DMS153 (cell line): ENCODE measurements around the gene GALNT18.

Source experiments
- DNase-seq: peaks from one replicate; lab custom pipeline; 2025; lab: John Stamatoyannopoulos, UW

GALNT18 gene

DNA sequence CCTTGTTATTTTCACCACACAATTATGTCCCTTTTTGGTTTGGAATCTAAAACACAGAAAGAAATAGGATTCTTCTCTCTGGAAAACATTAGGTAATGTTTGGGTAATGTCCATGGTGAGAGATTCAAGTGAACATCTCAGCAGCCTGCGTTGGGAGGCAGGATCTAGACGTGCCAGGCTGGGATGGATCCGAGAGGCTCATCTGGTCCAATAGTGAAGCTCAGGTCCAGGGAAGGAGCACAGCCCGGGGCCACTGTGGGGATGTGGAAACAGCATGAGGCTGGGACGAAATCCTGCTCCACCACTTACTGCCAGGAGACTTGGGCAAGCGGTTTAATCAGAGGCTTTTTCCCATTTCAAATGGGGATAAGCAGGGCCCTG, 378.6 kb downstream of the GALNT18 start:
- no peak for DNase-seq

- DNase-seq: no peak
Observed at GRCh38 chr11:11241284-11241683, 380.5 kb downstream of the GALNT18 start.

- no peak for DNase-seq
Observed at GRCh38 chr11:11239959-11240358, 381.8 kb downstream of the GALNT18 start.

DNA sequence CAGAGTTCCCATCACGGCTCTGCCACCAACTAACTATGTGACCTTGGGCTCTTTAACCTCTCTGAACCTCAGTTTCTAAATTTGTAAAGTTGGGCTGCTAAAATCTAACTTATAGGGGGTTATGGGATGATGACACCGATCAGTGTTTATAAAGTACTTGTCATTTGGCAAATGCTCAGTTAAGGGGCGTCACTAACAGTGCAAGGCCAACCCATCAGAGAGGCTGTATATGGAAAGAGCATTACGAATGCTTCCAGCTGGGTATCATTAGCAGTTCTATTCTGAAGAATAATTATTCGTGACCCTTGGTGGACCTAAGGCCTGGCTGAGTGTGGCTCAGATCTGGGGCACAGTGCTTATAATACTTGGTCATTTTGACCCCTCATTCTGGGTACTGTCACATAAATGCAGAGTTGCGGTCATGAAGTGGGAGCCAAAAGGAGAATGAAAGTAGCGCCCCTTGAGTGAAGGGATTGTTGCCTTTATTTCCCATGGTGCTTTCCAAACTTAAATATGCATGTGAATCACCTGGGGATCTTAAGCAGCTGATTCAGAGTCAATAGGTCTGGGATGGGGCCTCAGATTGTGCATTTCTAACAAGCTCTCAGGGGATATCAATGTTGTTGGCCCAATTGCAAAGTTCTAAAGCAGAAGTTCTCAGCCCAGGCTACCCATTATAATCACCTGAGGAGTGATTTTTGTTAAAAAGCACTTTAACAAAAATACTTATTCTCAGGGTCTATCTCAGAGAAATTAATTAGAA, 384.6 kb downstream of the GALNT18 start:
- DNase-seq: no peak

GRCh38 chr11:11236498-11237059, 385.2 kb downstream of the GALNT18 start:
- DNase-seq: no peak

- no peak for DNase-seq
Observed at GRCh38 chr11:11231763-11232162, 390.0 kb downstream of the GALNT18 start.

GRCh38 chr11:11230802-11231562, 390.8 kb downstream of the GALNT18 start:
- no peak for DNase-seq

DNA sequence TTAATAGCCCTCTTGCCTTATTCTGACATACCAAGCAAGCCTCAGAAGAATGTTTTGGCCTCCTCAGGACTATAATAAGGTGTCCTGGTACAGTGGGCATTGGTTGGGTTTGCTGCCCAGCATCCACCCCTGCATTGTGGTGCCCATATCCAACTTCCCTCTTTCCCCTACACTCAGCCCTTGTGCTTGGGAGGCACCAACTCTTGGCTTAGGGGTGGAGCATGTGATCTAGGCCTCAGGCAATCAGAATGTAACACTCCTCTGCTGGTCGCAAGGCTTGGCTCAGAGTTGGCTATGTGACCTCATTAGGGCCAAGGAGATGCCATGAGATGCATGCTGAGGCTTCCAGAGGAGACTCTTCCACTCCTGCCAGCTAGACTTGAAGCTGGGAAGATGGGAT, 391.7 kb downstream of the GALNT18 start:
- no peak for DNase-seq

- DNase-seq: no peak
Observed at GRCh38 chr11:11229647-11230046, 392.2 kb downstream of the GALNT18 start.

DNA sequence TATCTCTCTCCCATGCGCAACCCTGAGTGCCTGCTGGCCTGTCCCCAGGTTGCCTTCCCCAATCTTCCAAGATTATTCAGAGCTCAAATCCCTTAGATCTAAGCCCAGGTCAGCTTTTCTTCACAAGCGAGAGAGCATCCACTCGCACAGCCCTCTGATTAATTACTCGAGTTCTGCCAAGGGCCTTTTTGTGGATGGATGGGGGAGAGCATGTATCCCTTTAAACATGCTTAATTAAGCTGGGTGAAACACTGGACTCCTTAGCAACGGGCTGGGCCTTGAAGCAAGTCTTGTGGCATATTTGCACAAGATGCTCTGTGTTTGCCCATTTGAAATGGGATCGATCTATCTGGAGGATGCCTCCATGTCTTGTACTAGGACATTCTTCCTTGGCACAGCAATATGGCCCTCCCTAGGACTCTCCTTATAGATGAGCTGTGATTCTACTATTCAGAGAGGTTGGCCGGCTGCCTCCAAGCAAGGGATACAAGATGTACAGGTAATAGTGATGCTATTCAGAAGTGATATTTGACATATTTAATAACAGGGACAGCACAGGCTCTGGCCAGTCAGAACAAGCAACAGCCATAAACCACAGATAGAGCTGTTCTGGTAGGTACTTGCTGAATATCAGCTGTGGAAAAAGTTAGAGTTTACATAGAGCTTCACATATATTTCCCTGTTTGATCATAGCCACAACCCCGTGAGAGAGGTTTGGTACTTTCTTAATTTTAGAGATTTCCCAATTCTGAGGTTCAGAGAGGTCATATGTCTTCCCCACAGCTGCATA, 394.3 kb downstream of the GALNT18 start:
- DNase-seq: no peak
